Stimulated activated CD8-positive, alpha-beta memory T cell treated with anti-CD3 and anti-CD28 coated beads, Interleukin-7, amount 100 ng/mL, for 48 hours (primary cell): Measurements from ENCODE around the gene ARL8B.
"Not testable (repeated sequence)": the region's sequence is repeated elsewhere in the genome, so short reads cannot be mapped to it uniquely, and the experiment has no call there.

Source experiments
- DNase-seq, 2 donors: peaks; one replicate each; pipeline ENCODE4 v3.0.0-alpha.2; 2020; ENCODE audit warnings: low read depth in 1 of 2; ENCODE audit errors: extremely low read depth in 1 of 2

Gene ARL8B

GRCh38 chr3:5110337-5110736, 11.8 kb upstream of the ARL8B start:
- no peak for DNase-seq

GRCh38 chr3:5112043-5112442, 10.0 kb upstream of the ARL8B start:
- DNase-seq, result no peak

GRCh38 chr3:5113726-5114125, 8.4 kb upstream of the ARL8B start:
- DNase-seq, result not testable (repeated sequence)

- DNase-seq, result no peak
These were observed 6.5 kb upstream of the ARL8B start for GRCh38 chr3:5115506-5116162.

- no peak for DNase-seq
These were observed 5.6 kb upstream of the ARL8B start for GRCh38 chr3:5116538-5116937.

- DNase-seq, result no peak
These were observed 1.6 kb upstream of the ARL8B start for GRCh38 chr3:5120446-5120845.

GRCh38 chr3:5122741-5123706, 932 bp downstream of the ARL8B start:
- no peak for DNase-seq

- no peak for DNase-seq
These were observed 1.8 kb downstream of the ARL8B start for GRCh38 chr3:5123937-5124336.

- no peak for DNase-seq
These were observed 4.5 kb downstream of the ARL8B start for GRCh38 chr3:5126586-5126985.

- DNase-seq, result no peak
These were observed 6.8 kb downstream of the ARL8B start for GRCh38 chr3:5128849-5129248.

- DNase-seq, result no peak
These were observed 11.3 kb downstream of the ARL8B start for GRCh38 chr3:5133239-5134018.

GRCh38 chr3:5134019-5134391, 11.9 kb downstream of the ARL8B start:
- DNase-seq, result no peak

GRCh38 chr3:5134499-5134898, 12.4 kb downstream of the ARL8B start:
- DNase-seq, result no peak

- no peak for DNase-seq
These were observed 14.3 kb downstream of the ARL8B start for GRCh38 chr3:5136211-5136918.

- no peak for DNase-seq
These were observed 14.9 kb downstream of the ARL8B start for GRCh38 chr3:5136919-5137429.

- DNase-seq, result no peak
These were observed 16.3 kb downstream of the ARL8B start for GRCh38 chr3:5138214-5138981.

GRCh38 chr3:5140230-5140621, 18.1 kb downstream of the ARL8B start:
- DNase-seq, result no peak

GRCh38 chr3:5140839-5141238, 18.7 kb downstream of the ARL8B start:
- DNase-seq, result no peak

- DNase-seq, result no peak
These were observed 19.7 kb downstream of the ARL8B start for GRCh38 chr3:5141760-5142159.

GRCh38 chr3:5143464-5143863, 21.4 kb downstream of the ARL8B start:
- DNase-seq, result no peak
